ENCODE results near the gene ZXDC. TPM values are rescaled to one million over a fixed set of nuclear protein-coding genes. Genes with fewer than 3 reads are reported as not detected.

Gene ZXDC
- total and polyA plus RNA-seq, 9 of the 15 experiments (the other 6 are each of a cell fraction or from before 2014, with no cell fraction given): 0.59 to 13.4 (median 7.3) TPM

- no peak overlapping the region for H2AFZ ChIP-seq (ENCODE audit: low read depth, low read length)
- BruUV-seq (replicated peaks): no TSS peak
- H3K79me2 ChIP-seq (ENCODE audit: control insufficient read depth, insufficient read depth, low read length): peaks cover 18% of the 10 kb centered on the region
- H3K9me1 ChIP-seq (ENCODE audit: control insufficient read depth, insufficient read depth, low read length): no peaks in the 10 kb centered on the region
- in situ Hi-C loops (cut with MboI) (no loop called here), intact Hi-C loops (cut with micrococcal nuclease) (no loop called here)
- DNase-seq (ENCODE audit: extremely low read depth in 1 of 4, low spot score in 3 of 4) (no peak), FAIRE-seq (no peak), ATAC-seq (no peak)
- ChIA-PET POLR2A (interaction anchor here (1.2 kb wide), 1 partner anchor 46 kb away, joined by 4 read pairs; no protein-coding TSS in a partner anchor), CTCF (ENCODE audit: low intra/inter-chr PET ratio) (no interaction called here)
- H4K20me1 ChIP-seq (replicated peaks; ENCODE audit: control insufficient read depth, insufficient read depth, low read length): no peaks in the 10 kb centered on the region
- WGBS (ENCODE audit: insufficient coverage, low coverage, missing lambda C conversion rate): 82% methylated on average over 12 of the region's 19 CpGs
- no peaks in the 10 kb centered on the region for H3K9me3 ChIP-seq (replicated peaks; ENCODE audit: control insufficient read depth, insufficient read depth, low read depth, low read length)
- no peak overlapping the region for H3K27ac ChIP-seq (ENCODE audit: extremely low read depth, low read depth, low read length)
- no peak overlapping the region for H3K4me2 ChIP-seq (ENCODE audit: insufficient read depth, low read length)
- TF ChIP-seq HNRNPL (IDR thresholded peaks at IDR 0.05; ENCODE audit: low read depth, low read length) (no peak), POLR2A (conservative IDR thresholded peaks at IDR 0.05) (no peak), HBP1 (CRISPR knock-in tag; IDR thresholded peaks at IDR 0.05) (no peak), ZNF586 (CRISPR knock-in tag; conservative IDR thresholded peaks at IDR 0.05) (no peak), TEAD4 (IDR thresholded peaks at IDR 0.05; ENCODE audit: low read length) (no peak), TEAD4 (CRISPR knock-in tag; IDR thresholded peaks at IDR 0.05; ENCODE audit: borderline replicate concordance) (no peak), FOXJ3 (CRISPR knock-in tag; IDR thresholded peaks at IDR 0.05) (no peak), SUPT5H (IDR thresholded peaks at IDR 0.05) (no peak), ARNT (IDR thresholded peaks at IDR 0.05) (no peak), PYGO2 (tag; IDR thresholded peaks at IDR 0.05) (no peak), OTX1 (CRISPR knock-in tag; IDR thresholded peaks at IDR 0.05) (no peak)
- H3K4me1 ChIP-seq (replicated peaks in 1 of 2; ENCODE audit: control insufficient read depth in 2 of 2, insufficient read depth in 2 of 2, low read length in 2 of 2): peaks cover 3 to 4% of the 10 kb centered on the region in 2 experiments; a peak in 3 of 5 replicates
- H3K9ac ChIP-seq (ENCODE audit: insufficient read depth in 1 of 2, low read depth in 2 of 2, low read length in 2 of 2): no peak overlapping the region
- no peaks in the 10 kb centered on the region for H3K27me3 ChIP-seq (ENCODE audit: control insufficient read depth in 2 of 2, insufficient read depth in 2 of 2, low read length in 2 of 2)
- peaks cover 89% of the 10 kb centered on the region for H3K36me3 ChIP-seq (ENCODE audit: control insufficient read depth, insufficient read depth, low read length)
- no peak overlapping the region for H3K4me3 ChIP-seq
Observed at GRCh38 chr3:126466886-126467610, 8.6 kb downstream of the ZXDC start.
